K562 (cell line): ENCODE data around the gene SLC7A6. TPM values are rescaled to one million over a fixed set of nuclear protein-coding genes. Genes with fewer than 3 reads are reported as not detected.

ENCODE experiments used
- HDGF ChIP-seq: fragments of 450-650 bp; IDR thresholded peaks from 2 replicates; pipeline ENCODE4 v1.6.1; 2016
- RBM14 ChIP-seq: fragments of 200-400 bp; formaldehyde crosslinking; IDR thresholded peaks from 2 replicates; pipeline ENCODE4 v1.6.1; 2018; ENCODE audit warnings: low read depth, mild to moderate bottlenecking, low read length, moderate library complexity, borderline replicate concordance; ENCODE audit not compliant: insufficient read depth
- ZBTB40 ChIP-seq, 2 experiments: fragments of 450-650 bp in 1 of 2; sonication (generic) in 1 of 2; formaldehyde crosslinking in 1 of 2; IDR thresholded peaks; 2 replicates each; pipeline versions ENCODE4 v1.7.1 to v1.9.0; 2016 to 2022; ENCODE audit warnings: inconsistent platforms in 1 of 2, mild to moderate bottlenecking in 1 of 2, missing genetic modification reagents in 1 of 2
- ZNF584 ChIP-seq: fragments of 200-800 bp; sonication (Bioruptor generic); IDR thresholded peaks from 2 replicates; pipeline ENCODE4 v1.6.1; 2016; ENCODE audit warnings: low read depth, mild to moderate bottlenecking, missing genetic modification characterization, missing compliant biosample characterization
- polyA plus RNA-seq, 8 experiments: library from polyadenylated mRNA; depleted of rRNA in 4 of 8; stranded (reverse) in 5 of 8; unstranded in 3 of 8; fragments of >200 nt; fragmentation: Nextera tagmentation in 2 of 8; fragmentation: Illumina TruSeq in 1 of 8; extraction: Ambion mirVana in 2 of 8; extraction: Trizol in 1 of 8; gene quantifications; 2 replicates each; pipeline versions ENCODE4 v1.2.1 to v1.2.3, GENCODE V29; 2011 to 2014; ENCODE audit warnings: inconsistent platforms in 1 of 8, missing spikeins in 1 of 8
- total RNA-seq, 7 experiments: library from RNA; depleted of rRNA in 6 of 7; stranded (reverse); fragments of >200 nt in 6 of 7; fragmentation: Illumina TruSeq in 2 of 7; extraction: Trizol in 2 of 7; gene quantifications; 2 replicates each; pipeline versions ENCODE4 v1.2.1 to v1.2.3, GENCODE V29; 2011 to 2021; ENCODE audit warnings: low replicate concordance in 1 of 7

SLC7A6 gene
- total and polyA plus RNA-seq, 9 of the 15 experiments (the other 6 are each of a cell fraction or from before 2014, with no cell fraction given): 12.6 to 60.1 (median 29.8) TPM

GRCh38 chr16:68289202-68289601 is 24.9 kb downstream of the SLC7A6 start (continued):
- TF ChIP-seq ZBTB40 (IDR thresholded peaks at IDR 0.05): no peak
- TF ChIP-seq ZBTB40 (CRISPR knock-in tag; IDR thresholded peaks at IDR 0.05): no peak
- TF ChIP-seq RBM14: no peak
- peak; percentile 5; the same call in 1 of the 2 replicates for TF ChIP-seq HDGF
- TF ChIP-seq ZNF584 (CRISPR knock-in tag): no peak
